Choroid plexus epithelial cell (primary cell): Measurements from ENCODE around the gene ALG6.
A peak's percentile ranks its signal among the peaks of the same experiment; 100 is the strongest.

Source experiments
- DNase-seq: peaks from one replicate; pipeline ENCODE4 v3.0.0-alpha.2; 2010; ENCODE audit warnings: low read depth
- H3K4me3 ChIP-seq: 2 replicates; pipeline ENCODE4 v1.5.1; 2011; ENCODE audit warnings: low read depth, mild to moderate bottlenecking, control low read depth, low read length, moderate library complexity
- TF ChIP-seq, protein P1 (sequence below): conservative IDR thresholded peaks from 2 replicates; pipeline ENCODE4 v1.5.1; 2011; ENCODE audit warnings: low read depth, mild to moderate bottlenecking, control low read depth, inconsistent platforms, low read length, moderate library complexity

ALG6 gene

DNA sequence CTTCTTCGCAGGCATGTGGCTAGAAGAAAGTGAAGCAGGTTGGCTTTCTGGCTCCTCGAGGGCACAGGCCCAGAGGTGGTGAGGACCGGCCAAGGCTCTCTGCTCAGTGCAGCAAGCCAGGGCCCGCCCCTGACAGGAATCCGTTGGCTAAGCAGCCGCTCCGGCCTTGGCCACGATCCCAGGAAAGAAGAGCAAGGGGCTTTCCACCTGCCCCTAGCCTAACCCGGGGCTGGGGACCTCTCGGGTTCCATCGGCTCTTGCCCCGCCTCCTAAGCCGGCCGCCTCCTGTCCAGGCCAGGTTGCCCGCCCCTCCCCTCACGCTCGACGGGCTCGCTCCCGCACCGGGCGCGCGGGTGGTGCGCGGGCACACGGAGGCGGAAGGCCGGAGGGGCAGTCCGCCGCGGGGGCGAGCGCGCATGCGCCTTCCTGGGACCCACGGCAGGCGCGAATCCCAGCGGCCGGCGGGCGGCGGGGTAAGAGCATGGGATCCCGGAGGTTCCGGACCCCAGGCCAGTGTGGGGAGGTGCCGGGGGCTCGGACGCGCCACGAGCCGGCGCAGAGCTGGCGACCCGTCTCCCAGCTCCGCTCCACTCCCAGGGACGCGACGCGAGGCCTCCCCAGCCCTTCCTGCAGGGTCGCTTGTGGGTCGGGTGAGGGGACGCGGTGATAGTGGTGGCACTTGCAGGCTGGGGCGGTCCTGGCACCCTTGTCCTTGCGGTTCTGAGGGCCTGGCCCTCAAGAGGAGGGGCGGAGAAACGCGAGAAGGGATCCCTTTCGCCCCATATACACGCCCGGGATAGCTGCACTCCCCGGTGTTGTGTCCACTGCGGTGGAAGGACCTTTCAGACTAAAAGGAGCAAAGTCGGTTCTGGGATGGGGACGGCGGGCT, at the start of gene ALG6:
TSS of gene ALG6 (plus strand) at position 413 of the 889 bp plus-strand sequence. CDS start 3,351 bp downstream, outside the sequence.
- H3K4me3 ChIP-seq = peak within 1 kb of the TSS; percentile 99
- TF ChIP-seq, protein P1, sequence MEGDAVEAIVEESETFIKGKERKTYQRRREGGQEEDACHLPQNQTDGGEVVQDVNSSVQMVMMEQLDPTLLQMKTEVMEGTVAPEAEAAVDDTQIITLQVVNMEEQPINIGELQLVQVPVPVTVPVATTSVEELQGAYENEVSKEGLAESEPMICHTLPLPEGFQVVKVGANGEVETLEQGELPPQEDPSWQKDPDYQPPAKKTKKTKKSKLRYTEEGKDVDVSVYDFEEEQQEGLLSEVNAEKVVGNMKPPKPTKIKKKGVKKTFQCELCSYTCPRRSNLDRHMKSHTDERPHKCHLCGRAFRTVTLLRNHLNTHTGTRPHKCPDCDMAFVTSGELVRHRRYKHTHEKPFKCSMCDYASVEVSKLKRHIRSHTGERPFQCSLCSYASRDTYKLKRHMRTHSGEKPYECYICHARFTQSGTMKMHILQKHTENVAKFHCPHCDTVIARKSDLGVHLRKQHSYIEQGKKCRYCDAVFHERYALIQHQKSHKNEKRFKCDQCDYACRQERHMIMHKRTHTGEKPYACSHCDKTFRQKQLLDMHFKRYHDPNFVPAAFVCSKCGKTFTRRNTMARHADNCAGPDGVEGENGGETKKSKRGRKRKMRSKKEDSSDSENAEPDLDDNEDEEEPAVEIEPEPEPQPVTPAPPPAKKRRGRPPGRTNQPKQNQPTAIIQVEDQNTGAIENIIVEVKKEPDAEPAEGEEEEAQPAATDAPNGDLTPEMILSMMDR = no peak
- peak; percentile 95 for DNase-seq

DNA sequence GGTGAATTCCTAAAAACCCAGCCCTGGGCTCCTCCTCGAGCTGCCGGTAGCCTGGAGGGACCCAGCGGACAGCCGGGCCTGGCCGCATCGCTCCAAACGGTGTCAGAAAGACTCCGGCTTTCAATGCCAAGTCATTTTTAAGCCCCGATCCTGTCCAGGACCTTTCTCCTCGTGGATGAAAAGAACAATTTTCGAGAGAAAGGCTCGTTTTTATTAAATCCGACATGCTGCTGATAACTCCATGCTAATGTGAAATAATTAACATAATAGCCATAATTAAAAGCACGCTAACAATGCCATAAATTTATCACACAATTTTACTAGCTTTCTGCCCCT, 49.6 kb upstream of the ALG6 start:
- TF ChIP-seq, protein P1 = no peak
- no peak overlapping the region for H3K4me3 ChIP-seq
- DNase-seq = no peak

DNA sequence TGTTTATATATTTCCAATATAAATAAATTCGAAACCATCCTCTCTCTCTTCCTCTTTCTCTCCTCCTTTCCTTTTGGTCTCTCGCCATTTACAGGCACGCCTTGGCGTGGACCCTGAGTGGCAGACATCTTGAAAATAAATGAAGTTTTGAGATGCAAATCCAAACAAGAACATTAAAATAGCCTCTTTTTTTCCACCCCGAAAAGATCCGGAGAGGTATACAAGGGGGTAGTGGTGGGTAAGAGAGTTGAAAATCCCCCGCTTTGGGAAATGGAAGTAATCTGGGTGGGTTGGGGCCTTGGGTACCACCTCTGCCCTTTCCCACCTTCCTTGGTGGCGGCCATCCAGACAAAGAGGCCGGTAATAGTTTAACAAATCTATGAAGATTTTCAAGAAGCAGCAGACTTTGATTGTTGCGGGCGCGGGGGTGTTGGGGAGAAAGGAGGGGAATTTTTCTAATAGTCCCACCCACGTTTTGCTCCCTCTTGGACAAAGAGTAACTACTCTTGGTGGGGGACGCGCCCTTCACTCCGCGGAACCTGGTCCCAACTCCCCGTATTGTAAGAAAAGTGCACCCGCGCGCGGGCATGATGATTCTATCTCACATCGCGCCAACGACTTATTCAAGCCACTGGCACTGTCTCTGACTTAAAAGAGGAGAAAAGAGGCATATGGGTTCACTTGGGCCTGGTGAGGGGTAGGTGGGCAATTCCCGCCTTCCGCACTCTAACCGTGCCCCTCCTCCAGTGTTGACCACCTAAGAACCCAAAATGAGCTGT, 49.0 kb upstream of the ALG6 start:
- no peak for DNase-seq
- TF ChIP-seq, protein P1 = no peak
- no peak overlapping the region for H3K4me3 ChIP-seq

DNA sequence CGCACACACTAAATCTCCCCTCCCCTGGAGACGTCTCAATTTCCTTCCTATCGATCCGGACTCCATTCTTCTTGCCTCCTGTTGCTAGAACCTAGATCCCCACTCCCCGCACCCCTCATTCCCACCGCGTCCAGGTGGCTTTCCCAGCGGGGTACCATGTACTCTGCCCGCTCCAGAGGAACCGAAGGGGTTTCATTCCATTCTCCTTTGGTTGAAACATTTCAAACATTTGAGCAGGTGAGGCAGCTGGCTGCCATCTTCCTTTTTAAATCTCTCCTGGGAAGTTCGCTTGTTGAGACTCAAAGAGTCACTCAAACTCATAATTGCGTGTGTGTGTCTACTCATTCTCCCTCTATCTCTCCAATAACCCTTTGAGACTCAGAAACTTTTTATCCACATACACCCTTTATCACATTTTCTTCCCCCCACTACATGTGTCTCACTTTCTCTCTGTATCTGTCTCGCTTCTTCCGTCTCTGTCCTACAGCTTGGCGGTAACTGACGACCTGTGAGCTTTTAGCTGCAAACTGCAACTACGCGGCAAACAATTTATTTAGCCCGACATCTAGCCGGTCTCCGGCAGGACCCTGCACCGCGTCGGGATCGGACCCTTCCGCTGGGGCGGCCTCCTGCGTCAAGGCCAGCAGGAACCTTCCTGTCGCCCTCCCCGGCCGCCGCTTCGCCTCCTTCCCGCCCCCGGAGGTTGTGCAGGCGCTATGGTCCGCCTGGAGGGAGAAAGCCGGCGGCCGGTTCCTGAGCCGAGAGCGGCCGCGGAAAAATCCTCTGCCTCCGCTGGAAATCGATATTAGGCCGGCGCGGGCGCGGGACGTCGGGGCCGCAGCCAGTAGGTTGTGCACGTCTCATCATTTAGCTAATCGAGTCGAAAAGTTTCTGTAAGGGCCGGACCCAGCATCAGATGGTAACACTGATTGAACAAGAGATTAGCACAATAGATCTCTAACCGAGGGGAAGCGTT, 48.1 kb upstream of the ALG6 start:
- TF ChIP-seq, protein P1 = no peak
- no peak for DNase-seq
- H3K4me3 ChIP-seq = no peak overlapping the region

DNA sequence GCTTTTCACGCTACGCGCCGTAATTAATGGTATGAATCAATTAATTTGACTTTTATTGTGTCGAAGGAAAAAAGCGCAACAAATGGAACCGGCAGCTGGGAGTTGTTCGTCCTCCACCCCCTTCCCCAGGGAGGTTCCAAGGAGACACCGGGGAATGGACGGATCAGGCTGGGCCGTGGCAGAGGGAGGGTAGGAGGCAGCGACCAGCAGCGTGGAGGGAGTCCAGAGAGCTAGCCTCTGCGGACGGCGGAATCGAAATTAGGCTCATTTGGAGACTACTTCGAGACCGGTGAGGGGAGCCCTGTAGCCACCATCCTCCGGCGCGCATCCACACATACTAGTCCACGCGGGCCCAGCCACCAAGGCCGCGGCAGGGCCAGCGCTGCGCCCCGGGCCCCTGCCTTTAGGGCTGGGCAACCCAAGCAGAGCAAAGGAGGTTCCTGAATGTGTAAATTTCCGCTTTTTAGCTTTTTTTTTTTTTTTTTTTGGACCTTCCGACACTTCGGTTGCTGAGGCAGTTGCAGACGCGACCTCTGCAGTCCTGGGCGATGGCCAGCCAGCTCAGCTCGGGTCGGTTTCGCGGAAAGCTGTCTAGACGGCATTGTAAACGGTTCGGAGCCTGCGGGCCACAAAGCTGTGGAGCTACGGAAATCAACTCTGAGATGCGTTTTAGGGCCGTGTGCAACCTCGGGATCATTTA, 47.3 kb upstream of the ALG6 start:
- H3K4me3 ChIP-seq = no peak overlapping the region
- DNase-seq = no peak
- TF ChIP-seq, protein P1 = no peak
